HepG2 (cell line): Measurements from ENCODE around the gene BTBD19. TPM values are rescaled to one million over a fixed set of nuclear protein-coding genes. Genes with fewer than 3 reads are reported as not detected.

Source experiments
- GATAD1 ChIP-seq: IDR thresholded peaks from 2 replicates; pipeline ENCODE4 v1.6.1; 2016; ENCODE audit warnings: missing genetic modification reagents, missing compliant biosample characterization
- GFI1 ChIP-seq: sonication (generic); formaldehyde crosslinking; IDR thresholded peaks from 2 replicates; pipeline ENCODE4 v1.5.0; 2020; ENCODE audit warnings: missing genetic modification reagents, mild to moderate bottlenecking, borderline replicate concordance
- ISL2 ChIP-seq: sonication (generic); formaldehyde crosslinking; IDR thresholded peaks from 2 replicates; pipeline ENCODE4 v1.5.0; 2020; ENCODE audit warnings: missing genetic modification reagents
- KDM2A ChIP-seq: sonication (generic); formaldehyde crosslinking; IDR thresholded peaks from 2 replicates; pipeline ENCODE4 v1.4.0; 2020; ENCODE audit warnings: low read depth, missing genetic modification reagents, borderline replicate concordance
- MATR3 ChIP-seq: sonication (generic); formaldehyde crosslinking; IDR thresholded peaks from 2 replicates; pipeline ENCODE4 v1.4.0; 2020; ENCODE audit warnings: missing genetic modification reagents
- MEF2D ChIP-seq: sonication (generic); formaldehyde crosslinking; IDR thresholded peaks from 2 replicates; pipeline ENCODE4 v1.5.1; 2020; ENCODE audit warnings: mild to moderate bottlenecking, missing genetic modification reagents
- MTF2 ChIP-seq: sonication (generic); formaldehyde crosslinking; IDR thresholded peaks from 2 replicates; pipeline ENCODE4 v1.5.0; 2020; ENCODE audit warnings: missing genetic modification reagents, borderline replicate concordance
- ZBTB34 ChIP-seq: sonication (generic); formaldehyde crosslinking; IDR thresholded peaks from 2 replicates; pipeline ENCODE4 v1.8.0; 2022; ENCODE audit warnings: mild to moderate bottlenecking, missing genetic modification reagents
- ZNF546 ChIP-seq: sonication (generic); formaldehyde crosslinking; conservative IDR thresholded peaks from 2 replicates; pipeline ENCODE4 v1.8.1; 2023; ENCODE audit warnings: mild to moderate bottlenecking, missing genetic modification reagents
- ZNF878 ChIP-seq: sonication (generic); formaldehyde crosslinking; IDR thresholded peaks from 2 replicates; pipeline ENCODE4 v1.8.1; 2023; ENCODE audit warnings: mild to moderate bottlenecking, missing genetic modification reagents, moderate library complexity
- polyA plus RNA-seq, 8 experiments: library from polyadenylated mRNA; depleted of rRNA in 3 of 8; stranded (reverse) in 7 of 8; unstranded in 1 of 8; fragments of >200 nt; fragmentation: Illumina TruSeq in 4 of 8; extraction: Trizol in 4 of 8; gene quantifications; 2 replicates each; pipeline versions ENCODE4 v1.2.1 to v1.2.3, GENCODE V29; 2011 to 2016; ENCODE audit warnings: low read depth in 4 of 8, missing spikeins in 1 of 8, mixed read lengths in 1 of 8; ENCODE audit not compliant: insufficient read depth in 1 of 8
- total RNA-seq, 5 experiments: library from RNA; depleted of rRNA; stranded (reverse); fragments of >200 nt; fragmentation: Illumina TruSeq; extraction: Trizol; gene quantifications; 2 replicates each; pipeline ENCODE4 v1.2.3, GENCODE V29; 2016; ENCODE audit warnings: low read depth in 1 of 5
- TF ChIP-seq, protein P1 (sequence below): sonication (generic); formaldehyde crosslinking; IDR thresholded peaks from 2 replicates; pipeline ENCODE4 v1.5.0; 2020; ENCODE audit warnings: mild to moderate bottlenecking, missing genetic modification reagents
- TF ChIP-seq, protein P2 (sequence below): sonication (generic); formaldehyde crosslinking; conservative IDR thresholded peaks from 2 replicates; pipeline ENCODE4 v1.8.0; 2022; ENCODE audit warnings: mild to moderate bottlenecking, moderate library complexity, missing genetic modification reagents
- TF ChIP-seq, protein P3 (sequence below): sonication (generic); formaldehyde crosslinking; IDR thresholded peaks from 2 replicates; pipeline ENCODE4 v1.4.0; 2020; ENCODE audit warnings: missing genetic modification reagents
- TF ChIP-seq, protein P4 (sequence below): sonication (generic); formaldehyde crosslinking; conservative IDR thresholded peaks from 2 replicates; pipeline ENCODE4 v1.4.0; 2020; ENCODE audit warnings: missing genetic modification reagents
- TF ChIP-seq, protein P5 (sequence below): IDR thresholded peaks from 2 replicates; pipeline ENCODE4 v1.6.1; 2016

The BTBD19 gene
- total and polyA plus RNA-seq, 2 of the 13 experiments (the other 11 are each of a cell fraction or from before 2014, with no cell fraction given): 2.7 to 6.7 TPM

- TF ChIP-seq, protein P1, sequence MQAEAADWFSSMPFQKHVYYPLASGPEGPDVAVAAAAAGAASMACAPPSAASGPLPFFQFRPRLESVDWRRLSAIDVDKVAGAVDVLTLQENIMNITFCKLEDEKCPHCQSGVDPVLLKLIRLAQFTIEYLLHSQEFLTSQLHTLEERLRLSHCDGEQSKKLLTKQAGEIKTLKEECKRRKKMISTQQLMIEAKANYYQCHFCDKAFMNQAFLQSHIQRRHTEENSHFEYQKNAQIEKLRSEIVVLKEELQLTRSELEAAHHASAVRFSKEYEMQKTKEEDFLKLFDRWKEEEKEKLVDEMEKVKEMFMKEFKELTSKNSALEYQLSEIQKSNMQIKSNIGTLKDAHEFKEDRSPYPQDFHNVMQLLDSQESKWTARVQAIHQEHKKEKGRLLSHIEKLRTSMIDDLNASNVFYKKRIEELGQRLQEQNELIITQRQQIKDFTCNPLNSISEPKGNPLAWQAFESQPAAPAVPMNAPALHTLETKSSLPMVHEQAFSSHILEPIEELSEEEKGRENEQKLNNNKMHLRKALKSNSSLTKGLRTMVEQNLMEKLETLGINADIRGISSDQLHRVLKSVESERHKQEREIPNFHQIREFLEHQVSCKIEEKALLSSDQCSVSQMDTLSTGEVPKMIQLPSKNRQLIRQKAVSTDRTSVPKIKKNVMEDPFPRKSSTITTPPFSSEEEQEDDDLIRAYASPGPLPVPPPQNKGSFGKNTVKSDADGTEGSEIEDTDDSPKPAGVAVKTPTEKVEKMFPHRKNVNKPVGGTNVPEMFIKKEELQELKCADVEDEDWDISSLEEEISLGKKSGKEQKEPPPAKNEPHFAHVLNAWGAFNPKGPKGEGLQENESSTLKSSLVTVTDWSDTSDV (CRISPR knock-in tag): 0 out of 2 replicates have a peak, but pooled peaks have one; percentile 18
- TF ChIP-seq ZNF878 (CRISPR knock-in tag) (peak; percentile 94), GATAD1 (peak; percentile 51; the same call in 1 of the 2 replicates), GFI1 (peak; percentile 67), MEF2D (0 out of 2 replicates have a peak, but pooled peaks have one; percentile 67), ZBTB34 (peak; percentile 54; the same call in 1 of the 2 replicates), MTF2 (CRISPR knock-in tag) (0 out of 2 replicates have a peak, but pooled peaks have one; percentile 26), MATR3 (CRISPR knock-in tag) (no peak), ISL2 (CRISPR knock-in tag) (peak; percentile 58), KDM2A (peak; percentile 70), ZNF546 (CRISPR knock-in tag) (no peak)
- TF ChIP-seq, protein P2, sequence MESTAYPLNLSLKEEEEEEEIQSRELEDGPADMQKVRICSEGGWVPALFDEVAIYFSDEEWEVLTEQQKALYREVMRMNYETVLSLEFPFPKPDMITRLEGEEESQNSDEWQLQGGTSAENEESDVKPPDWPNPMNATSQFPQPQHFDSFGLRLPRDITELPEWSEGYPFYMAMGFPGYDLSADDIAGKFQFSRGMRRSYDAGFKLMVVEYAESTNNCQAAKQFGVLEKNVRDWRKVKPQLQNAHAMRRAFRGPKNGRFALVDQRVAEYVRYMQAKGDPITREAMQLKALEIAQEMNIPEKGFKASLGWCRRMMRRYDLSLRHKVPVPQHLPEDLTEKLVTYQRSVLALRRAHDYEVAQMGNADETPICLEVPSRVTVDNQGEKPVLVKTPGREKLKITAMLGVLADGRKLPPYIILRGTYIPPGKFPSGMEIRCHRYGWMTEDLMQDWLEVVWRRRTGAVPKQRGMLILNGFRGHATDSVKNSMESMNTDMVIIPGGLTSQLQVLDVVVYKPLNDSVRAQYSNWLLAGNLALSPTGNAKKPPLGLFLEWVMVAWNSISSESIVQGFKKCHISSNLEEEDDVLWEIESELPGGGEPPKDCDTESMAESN (CRISPR knock-in tag): peak; percentile 88
- TF ChIP-seq, protein P3, sequence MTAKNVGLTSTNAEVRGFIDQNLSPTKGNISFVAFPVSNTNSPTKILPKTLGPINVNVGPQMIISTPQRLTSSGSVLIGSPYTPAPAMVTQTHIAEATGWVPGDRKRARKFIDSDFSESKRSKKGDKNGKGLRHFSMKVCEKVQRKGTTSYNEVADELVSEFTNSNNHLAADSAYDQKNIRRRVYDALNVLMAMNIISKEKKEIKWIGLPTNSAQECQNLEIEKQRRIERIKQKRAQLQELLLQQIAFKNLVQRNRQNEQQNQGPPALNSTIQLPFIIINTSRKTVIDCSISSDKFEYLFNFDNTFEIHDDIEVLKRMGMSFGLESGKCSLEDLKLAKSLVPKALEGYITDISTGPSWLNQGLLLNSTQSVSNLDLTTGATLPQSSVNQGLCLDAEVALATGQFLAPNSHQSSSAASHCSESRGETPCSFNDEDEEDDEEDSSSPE: peak; percentile 49; the same call in 1 of the 2 replicates
- TF ChIP-seq, protein P4, sequence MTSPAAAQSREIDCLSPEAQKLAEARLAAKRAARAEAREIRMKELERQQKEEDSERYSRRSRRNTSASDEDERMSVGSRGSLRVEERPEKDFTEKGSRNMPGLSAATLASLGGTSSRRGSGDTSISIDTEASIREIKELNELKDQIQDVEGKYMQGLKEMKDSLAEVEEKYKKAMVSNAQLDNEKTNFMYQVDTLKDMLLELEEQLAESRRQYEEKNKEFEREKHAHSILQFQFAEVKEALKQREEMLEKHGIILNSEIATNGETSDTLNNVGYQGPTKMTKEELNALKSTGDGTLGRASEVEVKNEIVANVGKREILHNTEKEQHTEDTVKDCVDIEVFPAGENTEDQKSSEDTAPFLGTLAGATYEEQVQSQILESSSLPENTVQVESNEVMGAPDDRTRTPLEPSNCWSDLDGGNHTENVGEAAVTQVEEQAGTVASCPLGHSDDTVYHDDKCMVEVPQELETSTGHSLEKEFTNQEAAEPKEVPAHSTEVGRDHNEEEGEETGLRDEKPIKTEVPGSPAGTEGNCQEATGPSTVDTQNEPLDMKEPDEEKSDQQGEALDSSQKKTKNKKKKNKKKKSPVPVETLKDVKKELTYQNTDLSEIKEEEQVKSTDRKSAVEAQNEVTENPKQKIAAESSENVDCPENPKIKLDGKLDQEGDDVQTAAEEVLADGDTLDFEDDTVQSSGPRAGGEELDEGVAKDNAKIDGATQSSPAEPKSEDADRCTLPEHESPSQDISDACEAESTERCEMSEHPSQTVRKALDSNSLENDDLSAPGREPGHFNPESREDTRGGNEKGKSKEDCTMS (CRISPR knock-in tag): no peak
- TF ChIP-seq, protein P5, sequence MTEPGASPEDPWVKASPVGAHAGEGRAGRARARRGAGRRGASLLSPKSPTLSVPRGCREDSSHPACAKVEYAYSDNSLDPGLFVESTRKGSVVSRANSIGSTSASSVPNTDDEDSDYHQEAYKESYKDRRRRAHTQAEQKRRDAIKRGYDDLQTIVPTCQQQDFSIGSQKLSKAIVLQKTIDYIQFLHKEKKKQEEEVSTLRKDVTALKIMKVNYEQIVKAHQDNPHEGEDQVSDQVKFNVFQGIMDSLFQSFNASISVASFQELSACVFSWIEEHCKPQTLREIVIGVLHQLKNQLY (CRISPR knock-in tag): peak; percentile 45; the same call in 1 of the 2 replicates
Observed at GRCh38 chr1:44819608-44820327, 11.4 kb downstream of the BTBD19 start (continued).
